ENCODE measurements around the gene CEACAM19. TPM values are rescaled to one million over a fixed set of nuclear protein-coding genes. Genes with fewer than 3 reads are reported as not detected.
A peak's percentile ranks its signal among the peaks of the same experiment; 100 is the strongest.

The CEACAM19 gene
- total RNA-seq, 1 experiment from 2014 or later, result 1.2 TPM

GRCh38 chr19:44645407-44646048 is 25.8 kb upstream of the CEACAM19 start:
- ChIA-PET CTCF (no interaction called here), POLR2A (no interaction called here)
- ATAC-seq (no peak), DNase-seq (ENCODE audit: low read depth, low spot score) (no peak)
- peak overlapping the region in 1 of 2 experiments; percentile 18; a peak in 1 of 4 replicates for H3K4me3 ChIP-seq (ENCODE audit: low read depth in 2 of 2, low read length in 2 of 2)
- BruUV-seq (replicated peaks), result no TSS peak
- H3K4me1 ChIP-seq (ENCODE audit: control insufficient read depth, insufficient read depth, low read length), result no peaks in the 10 kb centered on the region
- no peaks in the 10 kb centered on the region for H3K9me3 ChIP-seq (ENCODE audit: control insufficient read depth, insufficient read depth, low read depth, low read length)
- intact Hi-C loops (cut with micrococcal nuclease; ENCODE audit: unreplicated experiment), result no loop called here
- no peak overlapping the region for H3K27ac ChIP-seq (ENCODE audit: low read length)
- TF ChIP-seq SIN3A (IDR thresholded peaks at IDR 0.05; ENCODE audit: borderline replicate concordance, insufficient read depth, low read depth, low read length) (no peak), CTCF (IDR thresholded peaks at IDR 0.05) (no peak), POLR2AphosphoS5 (IDR thresholded peaks at IDR 0.05; ENCODE audit: low read depth, low read length) (no peak), REST (IDR thresholded peaks at IDR 0.05; ENCODE audit: insufficient read depth in 1 of 2, low read depth in 2 of 2, low read length in 1 of 2) (no peak), TCF7L2 (IDR thresholded peaks at IDR 0.05; ENCODE audit: low read depth, low read length) (no peak)
- no peaks in the 10 kb centered on the region for H3K27me3 ChIP-seq (ENCODE audit: control insufficient read depth, insufficient read depth, low read length)
- in situ Hi-C loops (cut with HindIII; ENCODE audit: low pct_unique_long_range_greater_than_20kb, low sequenced_read_pairs), result no loop called here
- peaks cover 2% of the 10 kb centered on the region for H3K36me3 ChIP-seq (ENCODE audit: control insufficient read depth, insufficient read depth, low read length)

- DNase-seq (ENCODE audit: low read depth, low spot score) (no peak), ATAC-seq (no peak)
- in situ Hi-C loops (cut with HindIII; ENCODE audit: low pct_unique_long_range_greater_than_20kb, low sequenced_read_pairs) (no loop called here), intact Hi-C loops (cut with micrococcal nuclease; ENCODE audit: unreplicated experiment) (no loop called here)
- H3K4me3 ChIP-seq (ENCODE audit: low read depth in 2 of 2, low read length in 2 of 2), result no peak overlapping the region
- TSS peak; percentile 74 for BruUV-seq (replicated peaks)
- no peak for TF ChIP-seq CTCF (IDR thresholded peaks at IDR 0.05)
- no peak for TF ChIP-seq SIN3A (IDR thresholded peaks at IDR 0.05; ENCODE audit: borderline replicate concordance, insufficient read depth, low read depth, low read length)
- no peak for TF ChIP-seq TCF7L2 (IDR thresholded peaks at IDR 0.05; ENCODE audit: low read depth, low read length)
- no peak for TF ChIP-seq POLR2AphosphoS5 (IDR thresholded peaks at IDR 0.05; ENCODE audit: low read depth, low read length)
- no peak for TF ChIP-seq REST (IDR thresholded peaks at IDR 0.05; ENCODE audit: insufficient read depth in 1 of 2, low read depth in 2 of 2, low read length in 1 of 2)
- peaks cover 2% of the 10 kb centered on the region for H3K36me3 ChIP-seq (ENCODE audit: control insufficient read depth, insufficient read depth, low read length)
- H3K27me3 ChIP-seq (ENCODE audit: control insufficient read depth, insufficient read depth, low read length), result no peaks in the 10 kb centered on the region
- ChIA-PET CTCF (no interaction called here), POLR2A (no interaction called here)
- H3K9me3 ChIP-seq (ENCODE audit: control insufficient read depth, insufficient read depth, low read depth, low read length), result no peaks in the 10 kb centered on the region
- no peak overlapping the region for H3K27ac ChIP-seq (ENCODE audit: low read length)
- no peaks in the 10 kb centered on the region for H3K4me1 ChIP-seq (ENCODE audit: control insufficient read depth, insufficient read depth, low read length)
Observed at GRCh38 chr19:44646049-44646416, 25.2 kb upstream of the CEACAM19 start.
